Right hindlimb (tissue), 1 donor: Measurements from ENCODE around the gene CLN5.
"Not testable (repeated sequence)": the region's sequence is repeated elsewhere in the genome, so short reads cannot be mapped to it uniquely, and the experiment has no call there.

Experiments
- DNase-seq: peaks from one replicate; pipeline ENCODE4 v3.0.0-alpha.2; 2018

Gene CLN5

GRCh38 chr13:76976490-76976889, 15.4 kb upstream of the CLN5 start:
- no peak for DNase-seq

- no peak for DNase-seq
These were observed 15.0 kb upstream of the CLN5 start for GRCh38 chr13:76976929-76977328.

- peak; percentile 85 for DNase-seq
These were observed 11.7 kb upstream of the CLN5 start for GRCh38 chr13:76980075-76980718.

GRCh38 chr13:76982061-76982460, 9.8 kb upstream of the CLN5 start:
- no peak for DNase-seq

- no peak for DNase-seq
These were observed 8.2 kb upstream of the CLN5 start for GRCh38 chr13:76983676-76984075.

- DNase-seq, result no peak
These were observed 467 bp upstream of the CLN5 start for GRCh38 chr13:76991432-76991795.

GRCh38 chr13:76992548-76993001, 694 bp downstream of the CLN5 start:
- DNase-seq, result peak; percentile 42

GRCh38 chr13:76993021-76993420, 1.1 kb downstream of the CLN5 start:
- DNase-seq, result no peak

GRCh38 chr13:76993473-76993872, 1.6 kb downstream of the CLN5 start:
- DNase-seq, result no peak

GRCh38 chr13:76994281-76994680, 2.4 kb downstream of the CLN5 start:
- no peak for DNase-seq

GRCh38 chr13:77000475-77000874, 8.6 kb downstream of the CLN5 start:
- no peak for DNase-seq

GRCh38 chr13:77001540-77001939, 9.7 kb downstream of the CLN5 start:
- DNase-seq, result no peak

GRCh38 chr13:77001963-77002587, 10.2 kb downstream of the CLN5 start:
- no peak for DNase-seq

- no peak for DNase-seq
These were observed 10.8 kb downstream of the CLN5 start for GRCh38 chr13:77002590-77003190.

GRCh38 chr13:77008337-77008736, 16.5 kb downstream of the CLN5 start:
- not testable (repeated sequence) for DNase-seq

- no peak for DNase-seq
These were observed 17.1 kb downstream of the CLN5 start for GRCh38 chr13:77009011-77009410.

- not testable (repeated sequence) for DNase-seq
These were observed 17.8 kb downstream of the CLN5 start for GRCh38 chr13:77009719-77010118.

- no peak for DNase-seq
These were observed 22.1 kb downstream of the CLN5 start for GRCh38 chr13:77013853-77014542.

- DNase-seq, result no peak
These were observed 23.2 kb downstream of the CLN5 start for GRCh38 chr13:77014906-77015685.

GRCh38 chr13:77016251-77016812, 24.5 kb downstream of the CLN5 start:
- no peak for DNase-seq

- DNase-seq, result no peak
These were observed 25.2 kb downstream of the CLN5 start for GRCh38 chr13:77016888-77017623.

GRCh38 chr13:77019756-77020155, 27.9 kb downstream of the CLN5 start:
- DNase-seq, result no peak
